ENCODE data around the gene KCNH6. TPM values are rescaled to one million over a fixed set of nuclear protein-coding genes. Genes with fewer than 3 reads are reported as not detected.
A peak's percentile ranks its signal among the peaks of the same experiment; 100 is the strongest.

KCNH6 gene
- total RNA-seq, 1 experiment from 2014 or later = not detected

DNA sequence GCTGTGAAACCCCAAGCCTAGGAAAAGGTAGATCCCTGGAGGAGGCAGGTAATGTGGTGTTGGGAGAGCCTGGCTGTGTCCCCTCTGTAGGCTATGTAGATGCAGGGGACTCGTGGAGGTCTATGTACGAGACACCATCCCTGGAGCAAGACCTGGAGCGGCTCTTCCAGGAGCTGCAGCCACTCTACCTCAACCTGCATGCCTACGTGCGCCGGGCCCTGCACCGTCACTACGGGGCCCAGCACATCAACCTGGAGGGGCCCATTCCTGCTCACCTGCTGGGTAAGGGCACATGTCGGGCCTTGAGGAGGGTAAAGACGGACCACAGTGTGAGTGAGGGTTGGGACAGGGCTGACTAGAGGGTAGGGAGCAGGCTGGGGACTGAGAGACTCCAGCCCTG lies 34.3 kb upstream of the KCNH6 start:
- no peak for DNase-seq (ENCODE audit: low read depth)

GRCh38 chr17:63489291-63489690 lies 33.9 kb upstream of the KCNH6 start:
- DNase-seq (ENCODE audit: low read depth) = no peak

GRCh38 chr17:63490329-63490728 lies 32.8 kb upstream of the KCNH6 start:
- DNase-seq (ENCODE audit: low read depth) = no peak

GRCh38 chr17:63490858-63491400 lies 32.2 kb upstream of the KCNH6 start:
- DNase-seq (ENCODE audit: low read depth) = no peak

GRCh38 chr17:63491413-63491812 lies 31.7 kb upstream of the KCNH6 start:
- no peak for DNase-seq (ENCODE audit: low read depth)

DNA sequence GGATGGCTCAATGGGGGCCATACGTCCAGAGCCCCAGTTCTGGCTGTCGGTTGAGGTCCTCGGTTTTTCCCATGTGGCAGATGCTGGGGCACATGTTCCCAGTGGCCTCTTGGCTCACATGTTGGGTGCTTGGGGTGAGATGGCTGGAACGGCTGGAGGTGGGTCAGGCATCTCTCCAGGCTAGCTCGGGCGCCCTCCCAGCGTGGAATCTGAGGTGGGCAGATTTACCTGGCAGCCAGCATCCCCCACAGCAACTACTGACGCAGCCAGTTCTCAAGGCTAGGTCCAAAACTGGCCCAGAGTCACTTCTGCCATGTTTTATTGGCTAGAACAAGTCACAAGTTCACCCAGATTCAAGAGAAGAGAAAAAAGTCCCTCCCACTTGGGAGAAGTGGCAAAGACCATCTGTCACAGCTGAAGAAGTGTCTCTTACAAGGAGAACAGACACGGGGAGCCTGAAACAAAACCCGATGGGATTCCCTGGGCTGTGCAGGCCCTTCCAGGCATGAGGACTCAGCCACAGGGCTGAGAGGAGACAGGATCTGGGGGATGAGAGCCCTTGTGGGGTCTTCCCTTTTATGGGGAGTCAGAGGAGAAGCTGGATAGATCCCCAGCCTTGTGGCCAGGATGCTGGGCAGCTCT lies 31.1 kb upstream of the KCNH6 start:
- DNase-seq (ENCODE audit: low read depth) = no peak

DNA sequence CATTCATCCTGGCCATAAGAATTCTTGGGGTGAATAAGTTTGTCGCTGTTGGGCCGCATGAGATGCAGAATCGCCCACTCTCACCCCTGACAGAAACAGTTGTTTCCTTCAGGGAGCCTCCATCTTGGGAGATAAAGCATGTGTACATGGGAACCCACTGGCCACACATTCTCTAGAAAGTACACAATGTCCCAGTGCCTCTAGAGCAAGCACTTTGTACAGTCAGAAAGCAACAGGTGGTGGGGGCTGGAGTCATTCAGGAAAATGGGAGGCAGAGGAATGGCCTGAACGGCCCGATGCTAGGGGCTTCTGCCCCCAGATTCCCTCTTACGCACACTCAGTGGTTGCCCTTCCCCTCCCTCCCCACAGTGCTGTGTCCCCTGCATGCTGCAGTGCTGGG lies 30.2 kb upstream of the KCNH6 start:
- no peak for DNase-seq (ENCODE audit: low read depth)

- no peak for DNase-seq (ENCODE audit: low read depth)
These were observed 29.7 kb upstream of the KCNH6 start for GRCh38 chr17:63493411-63493810.

DNA sequence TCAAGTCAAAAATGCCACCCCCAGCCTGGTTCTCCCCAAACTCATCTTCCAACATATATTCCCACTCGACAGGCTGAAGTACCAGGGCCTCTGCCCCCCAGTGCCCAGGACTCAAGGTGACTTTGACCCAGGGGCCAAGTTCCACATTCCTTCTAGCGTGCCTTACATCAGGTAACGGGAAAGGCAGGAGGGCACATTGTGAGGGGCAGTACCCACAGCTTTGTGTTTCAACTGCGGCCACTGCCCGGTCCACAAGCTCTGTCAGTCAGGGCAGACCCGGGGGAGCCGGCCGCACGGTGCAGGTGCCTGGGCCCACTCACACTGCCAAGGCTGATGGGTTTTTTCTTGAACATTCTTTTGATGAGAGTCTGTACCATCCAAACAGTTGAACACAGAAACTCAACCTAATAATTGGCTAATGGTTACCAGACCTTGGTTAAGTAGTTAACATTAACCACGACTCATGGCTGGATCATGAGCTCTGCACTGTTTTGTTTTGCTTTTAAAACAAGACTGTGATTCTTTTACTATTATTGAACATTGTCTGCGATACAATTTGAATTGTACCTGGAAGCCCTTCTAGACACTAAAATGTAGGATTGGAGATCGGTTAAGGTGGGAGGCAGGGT lies 28.7 kb upstream of the KCNH6 start:
- DNase-seq (ENCODE audit: low read depth) = no peak

DNA sequence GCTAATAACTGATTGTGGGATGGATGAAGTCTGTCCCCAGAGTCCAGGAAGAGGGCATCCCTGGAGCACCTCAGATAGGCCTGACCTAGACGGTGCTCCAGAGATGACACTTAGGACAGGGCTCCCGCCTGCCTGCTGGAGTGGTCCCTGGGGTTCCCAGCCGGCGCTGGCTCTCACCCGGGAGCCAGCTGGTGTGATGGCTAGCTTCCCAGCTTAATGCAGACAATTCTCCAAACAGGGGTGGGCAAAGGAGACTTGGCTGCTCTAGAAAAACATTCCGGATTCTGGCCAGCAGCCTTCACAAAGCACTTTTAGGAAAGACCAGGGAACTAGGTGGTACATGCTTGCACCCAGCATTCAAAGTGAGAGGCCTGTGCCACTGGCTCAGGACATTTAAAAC lies 27.7 kb upstream of the KCNH6 start:
- DNase-seq (ENCODE audit: low read depth) = no peak

- no peak for DNase-seq (ENCODE audit: low read depth)
These were observed 27.0 kb upstream of the KCNH6 start for GRCh38 chr17:63496177-63496576.

GRCh38 chr17:63496663-63497400 lies 26.3 kb upstream of the KCNH6 start:
- DNase-seq (ENCODE audit: low read depth) = no peak

GRCh38 chr17:63497708-63498483 lies 25.3 kb upstream of the KCNH6 start:
- DNase-seq (ENCODE audit: low read depth) = no peak

- DNase-seq (ENCODE audit: low read depth) = peak; percentile 42
These were observed 24.4 kb upstream of the KCNH6 start for GRCh38 chr17:63498626-63499195.

GRCh38 chr17:63500543-63501390 lies 22.4 kb upstream of the KCNH6 start:
- no peak for DNase-seq (ENCODE audit: low read depth)

GRCh38 chr17:63503341-63503705 lies 19.8 kb upstream of the KCNH6 start:
- DNase-seq (ENCODE audit: low read depth) = no peak

GRCh38 chr17:63504261-63504660 lies 18.9 kb upstream of the KCNH6 start:
- no peak for DNase-seq (ENCODE audit: low read depth)

GRCh38 chr17:63505341-63505740 lies 17.8 kb upstream of the KCNH6 start:
- DNase-seq (ENCODE audit: low read depth) = no peak

- DNase-seq (ENCODE audit: low read depth) = no peak
These were observed 16.5 kb upstream of the KCNH6 start for GRCh38 chr17:63506627-63507026.

DNA sequence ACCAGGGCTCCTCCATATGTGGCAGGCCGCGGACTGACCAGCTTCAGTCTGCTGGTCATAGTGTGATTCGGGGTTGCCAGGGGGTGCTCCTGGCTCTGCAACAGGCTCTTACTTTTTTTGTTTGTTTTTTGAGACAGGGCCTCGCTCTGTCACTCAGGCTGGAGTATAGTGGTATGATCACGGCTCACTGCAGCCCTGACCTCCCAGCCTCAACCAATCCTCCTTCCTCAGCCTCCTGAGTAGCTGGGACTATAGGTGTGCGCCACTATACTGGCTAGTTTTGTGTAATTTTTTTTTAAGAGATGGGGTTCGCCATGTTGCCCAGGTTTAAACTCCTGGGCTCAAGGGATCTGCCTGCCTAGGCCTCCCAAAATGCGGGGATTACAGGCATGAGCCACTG lies 11.8 kb upstream of the KCNH6 start:
- no peak for DNase-seq (ENCODE audit: low read depth)

DNA sequence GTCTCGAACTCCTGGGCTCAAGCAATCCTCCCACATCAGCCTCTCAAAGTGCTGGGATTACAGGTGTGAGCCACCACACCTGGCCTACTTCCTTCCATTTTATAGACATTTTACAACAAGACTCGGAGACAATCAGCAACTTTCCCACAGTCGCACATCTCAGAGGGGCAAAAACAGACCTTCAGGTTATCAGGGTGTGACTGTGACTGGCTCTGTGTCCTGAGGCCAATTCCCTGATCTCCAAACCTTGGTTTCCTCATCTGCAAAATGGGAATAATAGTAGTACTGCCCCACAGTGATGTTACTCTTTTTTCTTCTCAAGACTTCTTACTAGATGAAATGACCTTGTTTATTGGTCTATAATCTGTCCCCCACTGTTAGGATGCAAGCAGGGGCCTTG lies 10.8 kb upstream of the KCNH6 start:
- DNase-seq (ENCODE audit: low read depth) = no peak
